IPS-18a (cell line): ENCODE data around the gene ACVR2B.

Experiments
- H3K27ac ChIP-seq: one replicate; pipeline ENCODE4 v1.5.1; 2013; ENCODE audit warnings: low read length
- H3K27me3 ChIP-seq: one replicate; pipeline ENCODE4 v1.6.1; 2013; ENCODE audit warnings: mild to moderate bottlenecking, low read length; ENCODE audit not compliant: control insufficient read depth, insufficient read depth
- H3K36me3 ChIP-seq: one replicate; pipeline ENCODE4 v1.6.1; 2013; ENCODE audit warnings: low read depth, low read length; ENCODE audit not compliant: control insufficient read depth
- H3K4me1 ChIP-seq: one replicate; pipeline ENCODE4 v1.6.1; 2013; ENCODE audit warnings: low read depth, low read length; ENCODE audit not compliant: control insufficient read depth
- H3K4me3 ChIP-seq: one replicate; pipeline ENCODE4 v1.5.1; 2013; ENCODE audit warnings: low read length
- H3K9ac ChIP-seq: one replicate; pipeline ENCODE4 v1.6.1; 2013; ENCODE audit warnings: mild to moderate bottlenecking, low read length, moderate library complexity
- H3K9me3 ChIP-seq: one replicate; pipeline ENCODE4 v1.6.1; 2013; ENCODE audit warnings: low read depth, low read length; ENCODE audit not compliant: control insufficient read depth

ACVR2B gene

GRCh38 chr3:38536671-38537070, 83.0 kb downstream of the ACVR2B start:
- Histone ChIP-seq H3K4me1 (peaks cover 16% of the 10 kb centered on the region), H3K27ac (no peak overlapping the region), H3K9me3 (no peaks in the 10 kb centered on the region), H3K9ac (no peak overlapping the region), H3K27me3 (no peaks in the 10 kb centered on the region), H3K36me3 (no peaks in the 10 kb centered on the region), H3K4me3 (peak overlapping the region; percentile 30)

DNA sequence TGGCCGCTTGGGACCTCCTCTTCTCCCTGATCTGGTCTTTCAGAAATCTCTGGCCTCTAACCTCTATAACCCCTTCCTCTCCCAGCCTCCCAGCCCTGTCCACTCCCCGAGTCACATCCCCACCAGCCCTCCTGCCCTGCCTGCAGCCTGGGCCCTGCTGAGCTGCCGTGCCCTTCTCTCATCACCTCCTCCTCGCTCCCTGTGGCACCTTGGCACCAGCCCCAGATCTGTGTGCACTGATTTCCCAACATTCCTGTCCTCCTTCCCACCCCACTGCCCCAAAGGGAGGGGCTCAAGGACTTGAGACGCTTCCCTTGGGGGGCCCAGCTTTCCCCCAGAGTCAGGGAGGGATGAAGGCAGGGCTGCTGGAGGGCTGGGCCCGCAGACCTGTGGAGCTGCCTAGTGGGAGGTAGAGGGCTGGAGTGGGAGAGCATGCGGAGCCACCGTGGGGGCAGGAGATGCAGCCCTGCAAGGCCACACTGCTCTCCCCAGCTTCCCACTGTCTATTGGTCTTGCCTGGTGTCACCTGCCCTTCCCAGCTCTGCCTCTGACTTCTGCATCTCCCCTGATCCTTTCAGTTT, 85.2 kb downstream of the ACVR2B start:
- H3K27me3 ChIP-seq = no peaks in the 10 kb centered on the region
- peaks cover 10% of the 10 kb centered on the region for H3K4me1 ChIP-seq
- no peaks in the 10 kb centered on the region for H3K36me3 ChIP-seq
- H3K9ac ChIP-seq = no peak overlapping the region
- no peaks in the 10 kb centered on the region for H3K9me3 ChIP-seq
- no peak overlapping the region for H3K27ac ChIP-seq
- no peak overlapping the region for H3K4me3 ChIP-seq

DNA sequence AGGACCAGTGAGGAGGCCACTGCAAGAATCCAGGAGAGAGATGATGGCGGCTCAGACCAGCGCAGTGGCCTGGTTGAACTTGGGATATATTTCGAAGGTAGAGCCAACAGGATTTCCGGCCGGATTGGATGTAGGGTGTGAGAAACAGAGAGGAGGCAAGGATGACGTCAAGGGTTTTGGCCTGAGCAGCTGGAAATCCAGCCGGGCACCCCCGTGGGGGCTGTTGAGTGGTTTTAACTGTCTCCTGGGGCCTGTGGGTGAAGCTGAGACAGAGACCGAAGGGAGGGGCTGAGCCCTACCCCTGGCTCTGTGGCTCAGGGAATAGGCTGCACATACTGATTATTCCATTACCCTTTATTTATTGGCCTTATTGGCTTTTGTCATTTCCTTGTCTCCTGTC, 88.1 kb downstream of the ACVR2B start:
- no peaks in the 10 kb centered on the region for H3K27me3 ChIP-seq
- H3K4me3 ChIP-seq = no peak overlapping the region
- H3K9ac ChIP-seq = no peak overlapping the region
- H3K9me3 ChIP-seq = no peaks in the 10 kb centered on the region
- peaks cover 4% of the 10 kb centered on the region for H3K4me1 ChIP-seq
- H3K36me3 ChIP-seq = no peaks in the 10 kb centered on the region
- H3K27ac ChIP-seq = no peak overlapping the region
